RWPE2 (cell line): ENCODE measurements around the gene STX16.
A peak's percentile ranks its signal among the peaks of the same experiment; 100 is the strongest.

Experiments used
- ATAC-seq: fragments of 200-7000 bp; cut with Tn5 transposase; 3 replicates; pipeline ENCODE4 v1.9.1; 2021; ENCODE audit warnings: low read depth
- DNase-seq: peaks from one replicate; pipeline ENCODE4 v3.0.0-alpha.2; 2020; ENCODE audit warnings: low spot score
- H3K27ac ChIP-seq: fragments of 450-650 bp; 2 replicates; pipeline ENCODE4 v1.5.1; 2017; ENCODE audit warnings: mild to moderate bottlenecking; ENCODE audit not compliant: poor library complexity, severe bottlenecking
- H3K27me3 ChIP-seq: fragments of 250-450 bp; sonication (Bioruptor Pico); 2 replicates; pipeline ENCODE4 v1.5.1; 2021; ENCODE audit warnings: mild to moderate bottlenecking, moderate library complexity; ENCODE audit not compliant: insufficient read depth, poor library complexity, severe bottlenecking
- H3K36me3 ChIP-seq: fragments of 250-450 bp; sonication (Bioruptor Pico); 2 replicates; pipeline ENCODE4 v1.5.1; 2020; ENCODE audit warnings: low read depth, mild to moderate bottlenecking, moderate library complexity
- H3K4me1 ChIP-seq: fragments of 250-450 bp; sonication (Bioruptor Pico); 2 replicates; pipeline ENCODE4 v1.5.1; 2021; ENCODE audit warnings: mild to moderate bottlenecking, moderate library complexity; ENCODE audit not compliant: insufficient read depth, poor library complexity, severe bottlenecking
- H3K4me3 ChIP-seq: fragments of 250-450 bp; sonication (Bioruptor Pico); 2 replicates; pipeline ENCODE4 v1.5.1; 2021; ENCODE audit warnings: mild to moderate bottlenecking, moderate library complexity; ENCODE audit not compliant: severe bottlenecking
- H3K9me3 ChIP-seq: fragments of 250-450 bp; sonication (Bioruptor Pico); 2 replicates; pipeline ENCODE4 v1.5.1; 2021; ENCODE audit warnings: mild to moderate bottlenecking, moderate library complexity; ENCODE audit not compliant: severe bottlenecking
- CTCF ChIP-seq: fragments of 450-650 bp; IDR thresholded peaks from one replicate; pipeline ENCODE4 v1.5.1; 2017; ENCODE audit warnings: mild to moderate bottlenecking, moderate library complexity; ENCODE audit not compliant: poor library complexity, severe bottlenecking

STX16 gene

GRCh38 chr20:58692579-58693225 is 41.6 kb downstream of the STX16 start, which contains the start of gene NPEPL1:
Gene NPEPL1 (plus strand): TSS chr20:58692800. CDS start chr20:58692901, 101 bp downstream.
- DNase-seq, result peak; percentile 79
- peak within 1 kb of the TSS; percentile 34 for H3K27ac ChIP-seq

DNA sequence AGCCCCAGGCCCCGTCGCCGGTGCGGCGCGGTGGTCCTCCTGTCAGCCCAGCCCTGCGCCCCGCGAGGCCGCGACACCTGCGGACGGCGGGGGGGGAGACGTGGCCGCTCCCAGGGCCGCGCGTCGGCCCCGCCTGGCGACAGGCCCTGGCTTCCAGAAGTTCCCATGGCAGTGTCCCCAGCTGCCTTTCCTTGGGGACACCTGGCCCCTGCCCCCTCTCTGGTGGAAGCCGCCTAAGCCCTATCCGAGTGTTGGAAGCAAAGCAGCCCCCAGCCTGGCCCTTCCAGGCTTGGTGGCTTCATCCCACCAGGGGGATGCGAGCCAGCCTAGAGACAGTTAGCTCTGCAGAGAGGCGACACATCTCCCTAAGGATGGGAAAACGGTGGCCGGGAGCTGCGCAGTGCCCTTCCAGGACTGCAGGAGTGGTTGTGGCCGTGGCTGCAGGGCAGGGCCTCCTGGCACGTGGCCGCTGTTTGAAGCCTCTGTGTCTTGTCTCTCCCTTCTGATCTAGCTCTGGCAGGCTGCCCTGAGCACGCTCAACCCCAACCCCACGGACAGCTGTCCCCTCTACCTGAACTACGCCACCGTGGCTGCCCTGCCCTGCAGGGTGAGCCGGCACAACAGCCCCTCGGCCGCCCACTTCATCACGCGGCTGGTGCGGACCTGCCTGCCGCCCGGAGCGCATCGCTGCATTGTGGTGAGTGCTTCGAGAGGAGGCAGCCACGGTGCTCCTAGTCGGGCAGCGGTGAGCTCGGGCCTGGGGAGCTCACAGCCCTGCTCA is 42.3 kb downstream of the STX16 start:
- Histone ChIP-seq H3K4me3 (peak overlapping the region; percentile 61), H3K27me3 (no peaks in the 10 kb centered on the region), H3K9me3 (no peaks in the 10 kb centered on the region), H3K36me3 (peaks cover 12% of the 10 kb centered on the region; the same call in 1 of the 2 replicates), H3K27ac (peak overlapping the region; percentile 34), H3K4me1 (peaks cover 7% of the 10 kb centered on the region)
- no peak for TF ChIP-seq CTCF
- ATAC-seq, result peak; percentile 8
- DNase-seq, result peak; percentile 87

More at GRCh38 chr20:58692579-58693225, 41.6 kb downstream of the STX16 start, which contains the start of gene NPEPL1:
- Histone ChIP-seq H3K4me1 (peaks cover 7% of the 10 kb centered on the region), H3K4me3 (peak within 1 kb of the TSS; percentile 61), H3K36me3 (peaks cover 12% of the 10 kb centered on the region; the same call in 1 of the 2 replicates), H3K27me3 (no peaks in the 10 kb centered on the region), H3K9me3 (no peaks in the 10 kb centered on the region)
- ATAC-seq, result peak; percentile 78
- peak; percentile 95 for TF ChIP-seq CTCF

GRCh38 chr20:58694241-58695083 is 43.4 kb downstream of the STX16 start:
- H3K9me3 ChIP-seq, result no peaks in the 10 kb centered on the region
- peaks cover 12% of the 10 kb centered on the region; the same call in 1 of the 2 replicates for H3K36me3 ChIP-seq
- H3K4me1 ChIP-seq, result peaks cover 7% of the 10 kb centered on the region
- no peak for TF ChIP-seq CTCF
- no peak overlapping the region for H3K27ac ChIP-seq
- ATAC-seq (no peak), DNase-seq (peak; percentile 83)
- H3K27me3 ChIP-seq, result no peaks in the 10 kb centered on the region
- no peak overlapping the region for H3K4me3 ChIP-seq

DNA sequence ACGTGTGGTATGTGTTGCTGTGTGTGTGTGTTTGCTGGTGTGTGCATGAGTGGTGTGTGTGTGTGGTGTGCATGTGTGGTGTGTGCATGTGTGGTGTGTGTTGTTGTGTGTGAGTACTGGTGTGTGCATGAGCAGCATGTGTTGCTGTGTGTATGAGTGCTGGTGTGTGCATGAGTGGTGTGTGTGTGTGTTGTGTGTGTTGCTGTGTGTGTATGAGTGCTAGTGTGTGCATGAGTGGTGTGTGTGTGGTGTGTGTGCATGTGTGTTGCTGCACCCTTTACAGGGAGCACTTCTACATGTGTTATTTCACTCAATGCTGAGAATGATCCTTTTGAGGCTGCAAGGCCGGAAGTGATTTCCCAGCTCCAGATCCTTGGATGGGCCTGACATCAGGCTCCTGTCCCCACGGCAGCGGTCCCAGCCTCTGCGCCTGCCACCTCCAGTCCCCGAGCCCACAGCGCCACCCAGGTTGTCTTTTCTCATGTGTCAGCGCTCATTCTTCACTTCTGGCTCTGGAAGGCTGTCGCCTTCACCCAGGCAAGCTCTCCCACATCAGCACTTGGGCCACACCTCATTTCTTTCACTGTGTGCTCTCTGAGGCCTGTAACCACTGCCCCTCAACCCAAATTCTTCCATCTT is 44.1 kb downstream of the STX16 start:
- no peak for ATAC-seq
- Histone ChIP-seq H3K36me3 (peaks cover 13% of the 10 kb centered on the region; the same call in 1 of the 2 replicates), H3K27me3 (no peaks in the 10 kb centered on the region), H3K4me1 (peaks cover 7% of the 10 kb centered on the region), H3K27ac (no peak overlapping the region), H3K9me3 (no peaks in the 10 kb centered on the region), H3K4me3 (no peak overlapping the region)
- DNase-seq, result peak; percentile 68
- no peak for TF ChIP-seq CTCF
